ENCODE data around the gene TFF1.

TFF1 gene

DNA sequence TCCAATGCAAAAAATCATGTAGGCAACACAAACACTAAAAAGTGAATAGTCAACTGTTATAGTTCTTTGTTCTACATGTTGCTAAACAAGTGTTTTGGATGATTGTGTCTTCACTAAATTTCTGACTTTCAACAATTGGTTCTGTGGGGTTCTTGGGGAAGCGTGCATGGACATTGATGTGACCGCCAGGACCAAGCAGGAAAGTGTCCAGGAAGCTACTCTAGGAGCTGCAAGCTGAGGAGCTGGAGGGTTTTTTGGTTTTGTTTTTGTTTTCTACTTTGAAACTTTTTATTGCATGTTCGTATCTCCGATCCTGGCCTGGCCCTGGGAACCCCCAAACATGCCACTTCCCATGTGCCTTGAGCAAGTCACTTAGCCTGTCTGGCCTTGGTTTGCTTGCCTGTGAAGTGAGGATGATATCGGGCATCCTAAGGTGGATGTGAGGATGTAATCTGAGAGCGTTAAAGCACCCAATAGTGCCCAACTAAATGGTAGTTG lies 21.6 kb upstream of the TFF1 start:
- Histone ChIP-seq H3K27ac (ENCODE audit: low read length) (no peak overlapping the region), H3K9ac (ENCODE audit: low read length) (no peak overlapping the region), H3K4me1 (ENCODE audit: control insufficient read depth, low read depth, low read length) (peaks cover 11% of the 10 kb centered on the region), H3K4me3 (ENCODE audit: low read length) (no peak overlapping the region), H3K27me3 (ENCODE audit: control insufficient read depth, insufficient read depth, low read length) (no peaks in the 10 kb centered on the region), H3K36me3 (ENCODE audit: control insufficient read depth, low read depth, low read length) (no peaks in the 10 kb centered on the region), H3K9me3 (ENCODE audit: control insufficient read depth, low read depth, low read length) (no peaks in the 10 kb centered on the region)

DNA sequence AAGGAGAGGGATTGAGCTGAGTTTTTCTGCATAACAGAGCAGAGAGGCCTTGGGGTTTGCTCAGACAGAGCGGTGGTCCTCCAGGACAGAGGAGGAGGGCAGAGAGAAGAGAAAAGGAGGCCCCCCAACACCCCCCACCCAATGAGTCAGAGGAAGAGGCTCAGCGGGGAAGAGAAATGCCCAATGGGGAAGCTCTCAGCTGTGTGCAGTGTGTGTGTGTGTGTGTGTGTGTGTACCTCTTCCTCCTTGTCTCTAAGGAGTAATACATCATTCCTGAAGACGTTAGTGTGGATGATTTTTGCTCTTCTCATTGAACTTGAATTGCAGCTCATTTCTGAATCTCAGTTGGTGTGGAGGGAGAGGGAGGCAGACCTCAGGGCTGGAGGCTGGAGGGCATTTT lies 20.8 kb upstream of the TFF1 start:
- Histone ChIP-seq H3K27ac (ENCODE audit: low read length) (no peak overlapping the region), H3K9me3 (ENCODE audit: control insufficient read depth, low read depth, low read length) (no peaks in the 10 kb centered on the region), H3K36me3 (ENCODE audit: control insufficient read depth, low read depth, low read length) (no peaks in the 10 kb centered on the region), H3K4me3 (ENCODE audit: low read length) (no peak overlapping the region), H3K9ac (ENCODE audit: low read length) (no peak overlapping the region), H3K27me3 (ENCODE audit: control insufficient read depth, insufficient read depth, low read length) (no peaks in the 10 kb centered on the region), H3K4me1 (ENCODE audit: control insufficient read depth, low read depth, low read length) (peaks cover 11% of the 10 kb centered on the region)

DNA sequence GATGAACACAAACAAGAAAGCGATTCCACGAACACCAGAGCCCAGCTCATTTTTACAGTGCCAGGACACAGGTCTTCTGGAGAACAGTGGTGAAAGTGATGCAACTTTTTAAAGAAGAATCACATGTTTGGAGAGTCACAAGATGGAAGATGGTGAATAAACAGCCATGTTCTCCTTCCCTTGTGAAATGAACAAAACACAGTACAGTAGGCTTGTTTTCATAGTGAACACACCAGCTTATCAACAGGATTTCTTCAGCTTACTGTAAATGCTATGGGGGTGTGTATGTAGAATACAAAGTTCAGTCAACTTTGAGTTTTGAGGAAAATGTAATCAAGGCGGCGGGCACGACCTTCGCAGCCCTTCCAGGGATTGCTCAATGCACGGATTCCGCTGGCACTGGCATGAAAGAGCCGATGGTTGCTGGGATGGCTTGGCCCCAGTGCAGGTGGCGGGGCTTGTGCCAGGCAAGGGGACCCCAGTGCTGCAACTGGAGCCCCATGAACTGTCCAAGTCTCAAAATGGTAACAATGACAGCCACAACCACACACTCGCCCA lies 19.8 kb upstream of the TFF1 start:
- no peaks in the 10 kb centered on the region for H3K9me3 ChIP-seq (ENCODE audit: control insufficient read depth, low read depth, low read length)
- peaks cover 11% of the 10 kb centered on the region for H3K4me1 ChIP-seq (ENCODE audit: control insufficient read depth, low read depth, low read length)
- H3K36me3 ChIP-seq (ENCODE audit: control insufficient read depth, low read depth, low read length), result no peaks in the 10 kb centered on the region
- no peak overlapping the region for H3K4me3 ChIP-seq (ENCODE audit: low read length)
- no peak overlapping the region for H3K9ac ChIP-seq (ENCODE audit: low read length)
- H3K27me3 ChIP-seq (ENCODE audit: control insufficient read depth, insufficient read depth, low read length), result no peaks in the 10 kb centered on the region
- no peak overlapping the region for H3K27ac ChIP-seq (ENCODE audit: low read length)

DNA sequence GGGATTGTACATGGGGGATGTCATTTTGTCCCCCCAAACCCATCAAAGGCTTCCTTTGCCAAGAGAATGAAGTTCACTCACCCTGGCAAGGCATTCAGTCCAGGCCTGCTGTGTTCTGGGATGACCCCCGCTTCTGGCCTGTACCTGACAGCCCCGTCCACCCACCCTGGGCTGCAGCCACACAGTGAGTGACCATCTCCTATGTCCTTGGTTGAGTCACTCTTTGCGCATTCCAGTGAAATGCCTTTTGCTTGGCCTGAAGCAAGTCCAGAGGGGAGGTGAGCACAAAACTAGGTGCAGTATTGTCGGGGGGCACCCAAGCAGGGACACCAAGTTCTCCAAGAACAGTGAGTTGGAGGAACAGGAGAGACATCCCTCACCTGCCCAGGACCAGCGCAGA lies 19.3 kb upstream of the TFF1 start:
- H3K9me3 ChIP-seq (ENCODE audit: control insufficient read depth, low read depth, low read length), result no peaks in the 10 kb centered on the region
- H3K4me3 ChIP-seq (ENCODE audit: low read length), result no peak overlapping the region
- H3K27ac ChIP-seq (ENCODE audit: low read length), result no peak overlapping the region
- peaks cover 11% of the 10 kb centered on the region for H3K4me1 ChIP-seq (ENCODE audit: control insufficient read depth, low read depth, low read length)
- no peak overlapping the region for H3K9ac ChIP-seq (ENCODE audit: low read length)
- H3K27me3 ChIP-seq (ENCODE audit: control insufficient read depth, insufficient read depth, low read length), result no peaks in the 10 kb centered on the region
- H3K36me3 ChIP-seq (ENCODE audit: control insufficient read depth, low read depth, low read length), result no peaks in the 10 kb centered on the region

DNA sequence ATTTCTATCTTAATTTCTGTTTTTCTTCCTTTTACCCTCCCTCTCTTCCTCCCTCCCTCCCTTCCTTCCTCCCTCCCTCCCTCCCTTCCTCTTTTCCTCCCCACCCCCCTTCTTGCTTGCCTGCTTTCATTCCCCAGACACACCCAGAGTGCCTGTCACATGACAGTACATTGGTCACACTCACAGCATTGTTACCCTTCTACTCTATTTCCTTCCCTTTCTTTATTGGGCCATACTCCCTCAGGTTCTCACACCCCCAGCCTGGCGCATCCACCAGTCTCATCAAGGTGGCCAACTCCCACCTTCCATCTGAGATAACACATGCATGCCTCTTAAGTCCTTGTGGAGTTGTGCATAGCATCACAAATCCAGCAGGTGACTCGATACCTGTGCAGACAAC lies 18.7 kb upstream of the TFF1 start:
- Histone ChIP-seq H3K4me3 (ENCODE audit: low read length) (no peak overlapping the region), H3K27ac (ENCODE audit: low read length) (no peak overlapping the region), H3K9ac (ENCODE audit: low read length) (no peak overlapping the region), H3K36me3 (ENCODE audit: control insufficient read depth, low read depth, low read length) (no peaks in the 10 kb centered on the region), H3K27me3 (ENCODE audit: control insufficient read depth, insufficient read depth, low read length) (no peaks in the 10 kb centered on the region), H3K4me1 (ENCODE audit: control insufficient read depth, low read depth, low read length) (peaks cover 9% of the 10 kb centered on the region), H3K9me3 (ENCODE audit: control insufficient read depth, low read depth, low read length) (no peaks in the 10 kb centered on the region)

DNA sequence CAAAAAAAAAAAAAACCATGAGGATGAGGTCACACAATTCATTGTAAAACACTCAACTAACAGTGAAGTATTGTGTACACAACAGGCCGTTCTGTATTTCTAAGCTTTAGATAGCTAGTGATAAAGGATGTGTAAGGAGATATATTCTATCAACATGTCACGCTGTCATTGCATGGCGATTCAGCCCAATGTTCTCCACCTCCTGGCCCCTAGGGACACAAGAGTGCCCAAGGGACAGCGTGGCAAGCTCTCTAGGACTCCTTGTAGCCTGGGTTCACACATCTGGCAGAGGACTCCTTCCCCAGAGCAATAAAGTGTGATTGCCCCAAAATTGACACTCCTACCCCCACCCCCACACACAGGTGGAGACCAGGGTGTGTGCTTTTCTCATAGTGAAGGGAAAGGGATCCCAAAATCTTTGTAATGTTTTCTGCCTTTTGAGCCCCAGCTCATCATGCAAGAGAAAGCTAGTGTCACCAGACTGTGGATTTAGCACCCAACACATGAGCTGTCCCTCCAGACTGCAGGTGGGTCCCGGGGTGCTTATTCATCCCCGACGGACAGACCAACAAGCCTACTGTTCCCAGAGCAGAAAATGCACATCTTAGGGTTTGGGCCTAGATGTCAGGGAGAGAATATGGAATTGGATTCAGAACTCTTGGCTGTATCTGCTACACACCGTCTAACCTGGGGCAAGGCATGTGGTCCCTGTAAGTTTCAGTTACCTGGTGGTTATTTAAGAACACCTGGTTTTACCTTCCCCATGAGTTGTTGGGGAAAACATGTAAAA lies 18.0 kb upstream of the TFF1 start:
- Histone ChIP-seq H3K9ac (ENCODE audit: low read length) (no peak overlapping the region), H3K4me1 (ENCODE audit: control insufficient read depth, low read depth, low read length) (peaks cover 3% of the 10 kb centered on the region), H3K27me3 (ENCODE audit: control insufficient read depth, insufficient read depth, low read length) (no peaks in the 10 kb centered on the region), H3K4me3 (ENCODE audit: low read length) (no peak overlapping the region), H3K9me3 (ENCODE audit: control insufficient read depth, low read depth, low read length) (no peaks in the 10 kb centered on the region), H3K36me3 (ENCODE audit: control insufficient read depth, low read depth, low read length) (no peaks in the 10 kb centered on the region), H3K27ac (ENCODE audit: low read length) (no peak overlapping the region)

DNA sequence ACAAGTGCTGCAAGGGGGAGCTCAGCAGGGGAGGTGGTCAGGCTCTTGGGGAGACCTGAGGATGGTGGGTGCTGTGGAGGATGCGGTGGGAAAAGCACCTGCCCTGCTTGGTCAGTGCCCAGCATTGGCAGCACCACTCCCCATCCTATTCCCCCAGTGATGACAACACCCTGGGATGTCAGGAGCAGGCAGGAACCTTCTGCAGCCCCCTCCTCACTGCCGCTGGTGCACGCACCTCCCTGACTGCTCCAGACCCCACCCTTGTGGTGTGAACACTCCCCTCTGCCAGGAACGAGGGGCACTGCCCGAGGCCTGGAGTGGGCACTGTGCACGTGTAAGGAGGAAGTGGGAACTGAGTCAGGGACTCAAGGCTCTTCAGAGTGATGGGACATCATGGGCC lies 17.0 kb upstream of the TFF1 start:
- no peak overlapping the region for H3K27ac ChIP-seq (ENCODE audit: low read length)
- no peak overlapping the region for H3K9ac ChIP-seq (ENCODE audit: low read length)
- no peaks in the 10 kb centered on the region for H3K36me3 ChIP-seq (ENCODE audit: control insufficient read depth, low read depth, low read length)
- H3K4me3 ChIP-seq (ENCODE audit: low read length), result no peak overlapping the region
- no peaks in the 10 kb centered on the region for H3K27me3 ChIP-seq (ENCODE audit: control insufficient read depth, insufficient read depth, low read length)
- H3K9me3 ChIP-seq (ENCODE audit: control insufficient read depth, low read depth, low read length), result no peaks in the 10 kb centered on the region
- no peaks in the 10 kb centered on the region for H3K4me1 ChIP-seq (ENCODE audit: control insufficient read depth, low read depth, low read length)

DNA sequence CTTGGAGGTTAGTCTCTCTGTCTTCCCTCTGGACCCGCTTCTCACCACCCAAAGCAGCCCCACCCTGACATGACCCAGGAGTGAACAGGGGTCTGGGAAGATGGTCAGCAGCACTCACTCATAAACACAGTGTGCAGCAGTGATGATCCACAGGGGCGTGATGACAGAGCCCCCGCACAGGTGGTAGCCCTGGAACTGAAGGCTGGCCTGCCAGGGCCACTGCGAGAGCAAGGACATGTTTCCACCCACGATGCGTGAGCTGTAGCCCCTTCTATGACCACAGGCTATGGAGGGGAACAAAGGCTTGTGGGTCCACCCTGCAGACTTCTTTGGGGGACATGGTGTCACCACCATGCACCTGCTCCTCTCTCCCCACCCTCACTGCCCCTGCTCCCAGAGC lies 16.6 kb upstream of the TFF1 start:
- no peaks in the 10 kb centered on the region for H3K36me3 ChIP-seq (ENCODE audit: control insufficient read depth, low read depth, low read length)
- no peak overlapping the region for H3K27ac ChIP-seq (ENCODE audit: low read length)
- no peaks in the 10 kb centered on the region for H3K4me1 ChIP-seq (ENCODE audit: control insufficient read depth, low read depth, low read length)
- no peaks in the 10 kb centered on the region for H3K27me3 ChIP-seq (ENCODE audit: control insufficient read depth, insufficient read depth, low read length)
- no peak overlapping the region for H3K9ac ChIP-seq (ENCODE audit: low read length)
- H3K9me3 ChIP-seq (ENCODE audit: control insufficient read depth, low read depth, low read length), result no peaks in the 10 kb centered on the region
- no peak overlapping the region for H3K4me3 ChIP-seq (ENCODE audit: low read length)

DNA sequence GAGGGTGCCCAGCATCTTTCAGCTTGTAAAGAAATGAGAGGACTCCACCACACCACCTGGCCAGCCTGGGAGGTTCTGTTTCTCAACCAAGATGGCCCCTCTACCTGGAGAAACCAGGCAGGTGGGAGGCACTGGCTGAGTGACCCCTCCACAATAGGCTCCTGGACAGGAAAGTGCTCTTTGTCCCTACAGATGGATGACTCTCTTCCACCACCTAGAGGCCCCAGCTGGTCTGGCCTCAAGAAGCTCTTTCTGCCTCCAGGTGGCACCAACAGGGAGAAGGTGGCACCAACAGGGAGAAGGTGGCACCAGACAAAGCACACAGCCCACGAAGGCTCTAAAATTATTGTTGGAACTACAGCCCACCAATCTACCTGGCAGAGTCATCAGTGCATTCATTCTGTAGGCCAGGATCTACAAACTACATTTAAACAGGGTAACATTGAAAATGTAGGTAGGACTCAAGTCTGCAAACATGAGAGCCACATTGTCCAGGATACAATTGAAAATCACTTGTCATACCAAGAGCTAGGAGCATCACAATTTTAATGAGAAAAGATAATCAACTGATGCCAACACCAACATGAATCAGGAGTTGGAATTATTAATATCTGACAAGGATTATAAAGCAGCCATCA lies 15.1 kb upstream of the TFF1 start:
- Histone ChIP-seq H3K4me3 (ENCODE audit: low read length) (no peak overlapping the region), H3K9me3 (ENCODE audit: control insufficient read depth, low read depth, low read length) (no peaks in the 10 kb centered on the region), H3K27ac (ENCODE audit: low read length) (no peak overlapping the region), H3K4me1 (ENCODE audit: control insufficient read depth, low read depth, low read length) (no peaks in the 10 kb centered on the region), H3K27me3 (ENCODE audit: control insufficient read depth, insufficient read depth, low read length) (no peaks in the 10 kb centered on the region), H3K9ac (ENCODE audit: low read length) (no peak overlapping the region), H3K36me3 (ENCODE audit: control insufficient read depth, low read depth, low read length) (no peaks in the 10 kb centered on the region)

DNA sequence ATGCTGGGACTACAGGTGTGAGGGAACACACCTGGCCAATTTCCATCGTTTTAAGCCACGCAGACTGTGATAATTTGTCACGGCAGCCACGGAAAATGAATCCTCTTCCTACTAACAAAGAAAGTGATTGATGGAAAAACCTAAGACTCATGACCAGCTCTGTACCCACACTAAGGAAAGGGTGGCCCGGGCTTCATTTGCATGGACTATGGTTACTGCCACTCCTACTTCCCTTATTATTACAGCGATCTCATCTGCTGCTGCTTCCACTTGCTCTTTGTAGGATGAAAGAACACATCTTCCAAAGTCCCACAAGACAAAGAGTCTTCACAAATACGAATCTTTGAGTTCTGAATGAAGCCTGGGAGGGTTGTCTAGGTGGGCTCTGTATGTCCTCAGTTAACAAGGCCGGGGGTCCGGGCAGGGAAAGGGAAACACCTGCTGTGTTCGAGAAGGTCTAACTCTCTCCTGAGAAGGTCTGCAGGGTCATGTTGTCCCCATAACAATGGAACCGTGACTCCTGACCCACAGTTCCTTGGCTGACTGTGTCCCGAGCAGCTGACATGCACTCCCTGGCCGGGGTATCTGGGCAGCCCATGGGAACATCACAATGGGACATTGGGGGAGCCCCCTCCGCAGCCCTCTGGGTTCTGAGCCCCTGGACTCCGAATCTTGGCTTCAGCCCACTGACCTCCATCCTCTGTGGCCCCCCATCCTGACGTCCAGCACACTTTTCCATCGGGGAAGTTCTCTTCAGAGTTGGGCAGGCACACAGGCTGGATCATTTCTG lies 13.3 kb upstream of the TFF1 start:
- H3K27ac ChIP-seq (ENCODE audit: low read length), result no peak overlapping the region
- no peaks in the 10 kb centered on the region for H3K9me3 ChIP-seq (ENCODE audit: control insufficient read depth, low read depth, low read length)
- H3K4me1 ChIP-seq (ENCODE audit: control insufficient read depth, low read depth, low read length), result peaks cover 1% of the 10 kb centered on the region
- peaks cover 14% of the 10 kb centered on the region for H3K27me3 ChIP-seq (ENCODE audit: control insufficient read depth, insufficient read depth, low read length)
- H3K9ac ChIP-seq (ENCODE audit: low read length), result no peak overlapping the region
- no peaks in the 10 kb centered on the region for H3K36me3 ChIP-seq (ENCODE audit: control insufficient read depth, low read depth, low read length)
- no peak overlapping the region for H3K4me3 ChIP-seq (ENCODE audit: low read length)

DNA sequence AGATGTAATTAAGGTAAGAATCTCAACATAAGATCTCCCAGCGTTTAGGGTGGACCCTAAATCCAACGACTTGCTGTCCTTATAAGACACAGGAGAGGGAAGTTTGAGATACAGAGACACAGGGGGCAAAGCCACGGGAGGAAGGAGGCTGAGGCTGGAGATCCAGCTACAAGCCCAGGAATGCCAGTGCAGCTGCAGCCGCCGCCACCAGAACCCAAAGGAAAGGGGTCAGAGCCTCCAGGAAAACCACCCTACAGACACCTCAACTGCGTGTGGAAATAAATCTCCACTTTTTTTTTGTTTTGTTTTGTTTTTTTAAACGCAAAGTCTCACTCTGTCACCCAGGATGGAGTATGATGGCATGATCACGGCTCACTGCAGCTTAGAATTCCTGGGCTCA lies 12.1 kb upstream of the TFF1 start:
- Histone ChIP-seq H3K9me3 (ENCODE audit: control insufficient read depth, low read depth, low read length) (no peaks in the 10 kb centered on the region), H3K9ac (ENCODE audit: low read length) (no peak overlapping the region)

More for the DNA sequence above, 12.1 kb upstream of the TFF1 start:
- Histone ChIP-seq H3K27ac (ENCODE audit: low read length) (no peak overlapping the region), H3K27me3 (ENCODE audit: control insufficient read depth, insufficient read depth, low read length) (peaks cover 23% of the 10 kb centered on the region), H3K4me1 (ENCODE audit: control insufficient read depth, low read depth, low read length) (peaks cover 6% of the 10 kb centered on the region), H3K36me3 (ENCODE audit: control insufficient read depth, low read depth, low read length) (no peaks in the 10 kb centered on the region), H3K4me3 (ENCODE audit: low read length) (no peak overlapping the region)
